HepG2 (cell line): ENCODE measurements around the gene VAMP5. TPM values are rescaled to one million over a fixed set of nuclear protein-coding genes. Genes with fewer than 3 reads are reported as not detected.
A peak's percentile ranks its signal among the peaks of the same experiment; 100 is the strongest.

ENCODE experiments used
- FOXC1 ChIP-seq: sonication (generic); formaldehyde crosslinking; IDR thresholded peaks from 2 replicates; pipeline ENCODE4 v1.8.0; 2022; ENCODE audit warnings: mild to moderate bottlenecking, missing genetic modification reagents, borderline replicate concordance
- HES4 ChIP-seq: sonication (generic); formaldehyde crosslinking; IDR thresholded peaks from 2 replicates; pipeline ENCODE4 v1.9.0; 2021; ENCODE audit warnings: mild to moderate bottlenecking, missing genetic modification reagents, borderline replicate concordance
- HOXD1 ChIP-seq: sonication (generic); formaldehyde crosslinking; IDR thresholded peaks from 2 replicates; pipeline ENCODE4 v1.5.0; 2020; ENCODE audit warnings: missing genetic modification reagents
- KLF11 ChIP-seq: IDR thresholded peaks from 2 replicates; pipeline ENCODE4 v1.6.1; 2016; ENCODE audit warnings: missing compliant biosample characterization
- KMT2A ChIP-seq: sonication (generic); formaldehyde crosslinking; IDR thresholded peaks from 2 replicates; pipeline ENCODE4 v1.4.0; 2020; ENCODE audit warnings: missing genetic modification reagents
- MXI1 ChIP-seq: IDR thresholded peaks from 3 replicates; pipeline ENCODE4 v1.6.1; 2012; ENCODE audit warnings: low read depth, low read length, inconsistent platforms, borderline replicate concordance
- NR2F1 ChIP-seq, 2 experiments: fragments of 450-650 bp in 1 of 2; formaldehyde crosslinking in 1 of 2; IDR thresholded peaks; 2 replicates each; pipeline versions ENCODE4 v1.5.0 to v1.6.1; 2016 to 2020; ENCODE audit warnings: mild to moderate bottlenecking in 1 of 2, missing compliant biosample characterization in 1 of 2, missing genetic modification reagents in 1 of 2, moderate library complexity in 1 of 2
- PAF1 ChIP-seq: IDR thresholded peaks from 2 replicates; pipeline ENCODE4 v1.6.1; 2016; ENCODE audit warnings: missing genetic modification reagents, missing compliant biosample characterization
- PPARG ChIP-seq: conservative IDR thresholded peaks from 2 replicates; pipeline ENCODE4 v1.6.1; 2016; ENCODE audit warnings: missing biosample characterization, missing genetic modification reagents
- REL ChIP-seq: sonication (generic); formaldehyde crosslinking; conservative IDR thresholded peaks from 2 replicates; pipeline ENCODE4 v1.8.0; 2022; ENCODE audit warnings: mild to moderate bottlenecking, missing genetic modification reagents, moderate library complexity
- SETDB1 ChIP-seq: sonication (generic); formaldehyde crosslinking; IDR thresholded peaks from 2 replicates; pipeline ENCODE4 v1.5.1; 2020; ENCODE audit warnings: missing genetic modification reagents, mild to moderate bottlenecking, borderline replicate concordance
- SUZ12 ChIP-seq: fragments of 150-350 bp; IDR thresholded peaks from 2 replicates; pipeline ENCODE4 v1.6.1; 2014; ENCODE audit warnings: low read depth, low read length
- U2AF2 ChIP-seq: fragments of 200-400 bp; formaldehyde crosslinking; IDR thresholded peaks from 2 replicates; pipeline ENCODE4 v1.6.1; 2017; ENCODE audit warnings: low read depth, mild to moderate bottlenecking, low read length
- ZFP41 ChIP-seq: sonication (generic); formaldehyde crosslinking; IDR thresholded peaks from 2 replicates; pipeline ENCODE4 v1.4.0; 2020; ENCODE audit warnings: mild to moderate bottlenecking, missing genetic modification reagents, borderline replicate concordance
- ZFP82 ChIP-seq: sonication (generic); formaldehyde crosslinking; IDR thresholded peaks from 2 replicates; pipeline ENCODE4 v1.5.1; 2020; ENCODE audit warnings: mild to moderate bottlenecking, missing genetic modification reagents, borderline replicate concordance
- ZNF232 ChIP-seq: sonication (generic); formaldehyde crosslinking; IDR thresholded peaks from 2 replicates; pipeline ENCODE4 v1.4.0; 2020; ENCODE audit warnings: missing genetic modification reagents, borderline replicate concordance
- ZNF644 ChIP-seq: IDR thresholded peaks from 2 replicates; pipeline ENCODE4 v1.6.1; 2016; ENCODE audit warnings: low read depth
- ZNF761 ChIP-seq: sonication (generic); formaldehyde crosslinking; conservative IDR thresholded peaks from 2 replicates; pipeline ENCODE4 v1.4.0; 2020; ENCODE audit warnings: mild to moderate bottlenecking, missing genetic modification reagents
- ZNF883 ChIP-seq: sonication (generic); formaldehyde crosslinking; IDR thresholded peaks from 2 replicates; pipeline ENCODE4 v1.5.1; 2020; ENCODE audit warnings: mild to moderate bottlenecking, missing genetic modification reagents; ENCODE audit errors: not compliant biosample characterization
- ZSCAN25 ChIP-seq: sonication (generic); formaldehyde crosslinking; IDR thresholded peaks from 2 replicates; pipeline ENCODE4 v1.8.0; 2022; ENCODE audit warnings: mild to moderate bottlenecking, missing genetic modification reagents
- polyA plus RNA-seq, 8 experiments: library from polyadenylated mRNA; depleted of rRNA in 3 of 8; stranded (reverse) in 7 of 8; unstranded in 1 of 8; fragments of >200 nt; fragmentation: Illumina TruSeq in 4 of 8; extraction: Trizol in 4 of 8; gene quantifications; 2 replicates each; pipeline versions ENCODE4 v1.2.1 to v1.2.3, GENCODE V29; 2011 to 2016; ENCODE audit warnings: low read depth in 4 of 8, missing spikeins in 1 of 8, mixed read lengths in 1 of 8; ENCODE audit not compliant: insufficient read depth in 1 of 8
- total RNA-seq, 5 experiments: library from RNA; depleted of rRNA; stranded (reverse); fragments of >200 nt; fragmentation: Illumina TruSeq; extraction: Trizol; gene quantifications; 2 replicates each; pipeline ENCODE4 v1.2.3, GENCODE V29; 2016; ENCODE audit warnings: low read depth in 1 of 5
- TF ChIP-seq, protein P1 (sequence below): sonication (generic); formaldehyde crosslinking; conservative IDR thresholded peaks from 2 replicates; pipeline ENCODE4 v1.4.0; 2020; ENCODE audit warnings: missing genetic modification reagents
- TF ChIP-seq, protein P2 (sequence below): fragments of 450-650 bp; IDR thresholded peaks from 2 replicates; pipeline ENCODE4 v1.6.1; 2016
- TF ChIP-seq, protein P3 (sequence below), 2 experiments: fragments of 450-650 bp in 1 of 2; sonication (generic) in 1 of 2; formaldehyde crosslinking; IDR thresholded peaks; 2 replicates each; pipeline versions ENCODE4 v1.5.0 to v1.8.0; 2020 to 2022; ENCODE audit warnings: mild to moderate bottlenecking in 1 of 2, missing genetic modification reagents in 1 of 2
- TF ChIP-seq, protein P4 (sequence below): sonication (generic); formaldehyde crosslinking; IDR thresholded peaks from 2 replicates; pipeline ENCODE4 v1.4.0; 2020; ENCODE audit warnings: missing genetic modification reagents

Gene VAMP5
- total and polyA plus RNA-seq, 2 of the 13 experiments (the other 11 are each of a cell fraction or from before 2014, with no cell fraction given) = 7.2 to 56.7 TPM

DNA sequence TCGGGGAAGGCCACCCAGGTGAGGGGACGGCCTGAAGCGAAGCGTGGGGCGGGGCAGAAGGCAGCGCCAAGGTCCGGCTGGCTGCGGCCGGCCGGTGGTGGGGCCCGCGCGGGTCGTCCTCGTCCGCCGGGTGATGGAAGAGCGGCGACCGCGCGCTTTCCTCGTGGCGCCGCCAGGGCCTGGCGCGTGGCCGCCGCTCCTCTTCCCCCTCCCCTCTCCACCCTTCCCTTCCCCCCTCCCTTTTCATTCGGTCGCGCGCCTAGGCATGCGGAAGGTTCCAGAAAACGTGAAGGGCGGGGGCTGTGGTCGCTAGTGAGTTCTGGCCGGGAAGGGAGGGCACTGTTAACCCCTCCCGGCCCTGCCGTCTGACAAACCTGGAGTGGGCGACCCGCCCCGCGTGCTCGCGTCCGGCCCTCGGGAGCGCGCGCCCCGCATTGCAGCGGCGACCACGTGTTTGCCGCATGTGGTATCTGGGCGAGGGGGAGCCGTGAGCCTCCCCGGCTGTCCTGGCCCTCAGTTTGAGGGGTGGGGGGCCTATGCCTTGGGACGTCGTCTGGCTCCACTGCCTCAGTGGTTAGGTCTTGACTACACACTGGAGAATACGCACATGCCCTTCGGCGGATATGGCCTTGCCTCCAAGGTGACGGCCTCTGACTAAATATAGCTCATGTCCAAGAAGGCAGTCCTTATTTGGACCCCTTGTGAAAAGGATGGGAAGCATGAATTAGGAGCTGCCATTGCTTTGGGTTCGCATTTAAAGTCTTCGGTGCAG is 44.7 kb upstream of the VAMP5 start (continued):
- TF ChIP-seq U2AF2 (0 out of 2 replicates have a peak, but pooled peaks have one; percentile 22), ZFP82 (CRISPR knock-in tag) (peak; percentile 78; the same call in 1 of the 2 replicates), HES4 (CRISPR knock-in tag) (peak; percentile 95; the same call in 1 of the 2 replicates), ZFP41 (CRISPR knock-in tag) (peak; percentile 87), SETDB1 (CRISPR knock-in tag) (no peak), MXI1 (peak; percentile 80; the same call in 2 of the 3 replicates), PPARG (CRISPR knock-in tag) (no peak; the same call in 1 of the 2 replicates), KLF11 (CRISPR knock-in tag) (peak; percentile 79), HOXD1 (CRISPR knock-in tag) (no peak), NR2F1 (CRISPR knock-in tag; IDR thresholded peaks at IDR 0.05) (no peak; a peak in 1 of 4 replicates), PAF1 (CRISPR knock-in tag) (peak; percentile 87), ZNF644 (CRISPR knock-in tag) (no peak), FOXC1 (CRISPR knock-in tag) (peak; percentile 75), ZNF761 (CRISPR knock-in tag) (no peak), SUZ12 (no peak), REL (0 out of 2 replicates have a peak, but pooled peaks have one; percentile 68), ZNF883 (peak; percentile 89), ZSCAN25 (CRISPR knock-in tag) (no peak), KMT2A (CRISPR knock-in tag) (no peak), ZNF232 (peak; percentile 89)
- TF ChIP-seq, protein P1, sequence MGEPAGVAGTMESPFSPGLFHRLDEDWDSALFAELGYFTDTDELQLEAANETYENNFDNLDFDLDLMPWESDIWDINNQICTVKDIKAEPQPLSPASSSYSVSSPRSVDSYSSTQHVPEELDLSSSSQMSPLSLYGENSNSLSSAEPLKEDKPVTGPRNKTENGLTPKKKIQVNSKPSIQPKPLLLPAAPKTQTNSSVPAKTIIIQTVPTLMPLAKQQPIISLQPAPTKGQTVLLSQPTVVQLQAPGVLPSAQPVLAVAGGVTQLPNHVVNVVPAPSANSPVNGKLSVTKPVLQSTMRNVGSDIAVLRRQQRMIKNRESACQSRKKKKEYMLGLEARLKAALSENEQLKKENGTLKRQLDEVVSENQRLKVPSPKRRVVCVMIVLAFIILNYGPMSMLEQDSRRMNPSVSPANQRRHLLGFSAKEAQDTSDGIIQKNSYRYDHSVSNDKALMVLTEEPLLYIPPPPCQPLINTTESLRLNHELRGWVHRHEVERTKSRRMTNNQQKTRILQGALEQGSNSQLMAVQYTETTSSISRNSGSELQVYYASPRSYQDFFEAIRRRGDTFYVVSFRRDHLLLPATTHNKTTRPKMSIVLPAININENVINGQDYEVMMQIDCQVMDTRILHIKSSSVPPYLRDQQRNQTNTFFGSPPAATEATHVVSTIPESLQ = 0 out of 2 replicates have a peak, but pooled peaks have one; percentile 15
- TF ChIP-seq, protein P2, sequence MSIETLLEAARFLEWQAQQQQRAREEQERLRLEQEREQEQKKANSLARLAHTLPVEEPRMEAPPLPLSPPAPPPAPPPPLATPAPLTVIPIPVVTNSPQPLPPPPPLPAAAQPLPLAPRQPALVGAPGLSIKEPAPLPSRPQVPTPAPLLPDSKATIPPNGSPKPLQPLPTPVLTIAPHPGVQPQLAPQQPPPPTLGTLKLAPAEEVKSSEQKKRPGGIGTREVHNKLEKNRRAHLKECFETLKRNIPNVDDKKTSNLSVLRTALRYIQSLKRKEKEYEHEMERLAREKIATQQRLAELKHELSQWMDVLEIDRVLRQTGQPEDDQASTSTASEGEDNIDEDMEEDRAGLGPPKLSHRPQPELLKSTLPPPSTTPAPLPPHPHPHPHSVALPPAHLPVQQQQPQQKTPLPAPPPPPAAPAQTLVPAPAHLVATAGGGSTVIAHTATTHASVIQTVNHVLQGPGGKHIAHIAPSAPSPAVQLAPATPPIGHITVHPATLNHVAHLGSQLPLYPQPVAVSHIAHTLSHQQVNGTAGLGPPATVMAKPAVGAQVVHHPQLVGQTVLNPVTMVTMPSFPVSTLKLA = peak; percentile 92
- TF ChIP-seq, protein P3, sequence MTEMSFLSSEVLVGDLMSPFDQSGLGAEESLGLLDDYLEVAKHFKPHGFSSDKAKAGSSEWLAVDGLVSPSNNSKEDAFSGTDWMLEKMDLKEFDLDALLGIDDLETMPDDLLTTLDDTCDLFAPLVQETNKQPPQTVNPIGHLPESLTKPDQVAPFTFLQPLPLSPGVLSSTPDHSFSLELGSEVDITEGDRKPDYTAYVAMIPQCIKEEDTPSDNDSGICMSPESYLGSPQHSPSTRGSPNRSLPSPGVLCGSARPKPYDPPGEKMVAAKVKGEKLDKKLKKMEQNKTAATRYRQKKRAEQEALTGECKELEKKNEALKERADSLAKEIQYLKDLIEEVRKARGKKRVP (CRISPR knock-in tag; IDR thresholded peaks at IDR 0.05) = peak in 1 of 2 experiments; percentile 12; a peak in 1 of 4 replicates
- TF ChIP-seq, protein P4, sequence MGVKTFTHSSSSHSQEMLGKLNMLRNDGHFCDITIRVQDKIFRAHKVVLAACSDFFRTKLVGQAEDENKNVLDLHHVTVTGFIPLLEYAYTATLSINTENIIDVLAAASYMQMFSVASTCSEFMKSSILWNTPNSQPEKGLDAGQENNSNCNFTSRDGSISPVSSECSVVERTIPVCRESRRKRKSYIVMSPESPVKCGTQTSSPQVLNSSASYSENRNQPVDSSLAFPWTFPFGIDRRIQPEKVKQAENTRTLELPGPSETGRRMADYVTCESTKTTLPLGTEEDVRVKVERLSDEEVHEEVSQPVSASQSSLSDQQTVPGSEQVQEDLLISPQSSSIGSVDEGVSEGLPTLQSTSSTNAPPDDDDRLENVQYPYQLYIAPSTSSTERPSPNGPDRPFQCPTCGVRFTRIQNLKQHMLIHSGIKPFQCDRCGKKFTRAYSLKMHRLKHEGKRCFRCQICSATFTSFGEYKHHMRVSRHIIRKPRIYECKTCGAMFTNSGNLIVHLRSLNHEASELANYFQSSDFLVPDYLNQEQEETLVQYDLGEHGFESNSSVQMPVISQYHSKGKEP (CRISPR knock-in tag) = 0 out of 2 replicates have a peak, but pooled peaks have one; percentile 41
